Measurements from ENCODE around the gene MEIOB.
"Not testable (repeated sequence)": the region's sequence is repeated elsewhere in the genome, so short reads cannot be mapped to it uniquely, and the experiment has no call there.

MEIOB gene

DNA sequence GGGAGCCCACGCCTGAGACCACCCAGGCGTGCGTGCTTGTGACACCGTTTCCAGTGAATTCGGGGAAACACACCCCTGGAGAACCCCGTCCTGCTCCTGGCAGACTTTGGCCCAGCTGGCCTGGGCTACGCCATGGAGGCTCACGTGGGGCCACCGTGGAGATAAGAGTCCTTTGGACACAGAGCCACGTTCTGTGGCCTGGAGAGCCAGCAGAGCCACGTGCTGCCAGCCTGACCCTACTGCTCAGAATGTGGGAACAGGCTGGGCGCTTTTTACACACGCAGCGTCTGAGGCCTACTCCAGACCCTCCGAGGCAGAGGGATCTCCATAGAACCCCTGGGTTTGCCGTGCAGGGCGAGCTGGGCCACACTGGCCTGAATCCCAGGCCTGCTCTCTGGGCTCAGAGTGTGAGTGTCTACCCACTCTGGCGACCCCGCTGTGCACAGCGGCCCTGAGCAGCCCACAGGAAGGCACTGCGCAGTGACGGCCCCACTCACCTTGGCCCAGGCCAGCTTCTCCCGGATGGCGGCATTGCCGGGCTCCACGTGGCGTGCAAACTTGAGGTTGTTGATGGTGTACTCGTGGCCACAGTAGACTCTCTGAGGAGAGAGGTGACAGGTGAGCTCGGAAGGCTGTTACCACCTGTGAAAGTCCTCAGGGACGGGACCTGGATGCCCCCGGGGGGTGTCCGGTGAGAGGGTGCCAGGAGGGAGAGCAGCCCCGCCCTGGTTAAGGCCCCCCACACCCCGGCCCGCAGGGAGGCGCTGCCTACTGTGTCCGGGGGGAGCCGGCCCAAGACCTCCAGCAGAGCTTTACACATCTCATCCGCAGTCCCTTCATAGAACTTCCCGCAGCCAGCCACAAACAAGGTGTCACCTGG lies 55.3 kb downstream of the MEIOB start:
- no peak overlapping the region for H3K9ac ChIP-seq (ENCODE audit: low read depth in 1 of 2, low read length in 2 of 2)
- H3K36me3 ChIP-seq (ENCODE audit: control insufficient read depth in 2 of 2, insufficient read depth in 2 of 2, low read length in 2 of 2): peaks cover 21 to 38% of the 10 kb centered on the region in 2 donors
- H3K4me1 ChIP-seq (ENCODE audit: control insufficient read depth in 2 of 2, insufficient read depth in 2 of 2, low read length in 2 of 2): no peaks in the 10 kb centered on the region
- no peak overlapping the region for H3K4me3 ChIP-seq (ENCODE audit: low read length in 2 of 2)
- H3K9me3 ChIP-seq (ENCODE audit: control insufficient read depth in 2 of 2, low read length in 2 of 2): no peaks in the 10 kb centered on the region
- no peaks in the 10 kb centered on the region for H3K27me3 ChIP-seq (ENCODE audit: control insufficient read depth in 2 of 2, insufficient read depth in 2 of 2, low read length in 2 of 2)
- no peak overlapping the region for H3K27ac ChIP-seq (ENCODE audit: low read depth in 2 of 2, low read length in 2 of 2)

DNA sequence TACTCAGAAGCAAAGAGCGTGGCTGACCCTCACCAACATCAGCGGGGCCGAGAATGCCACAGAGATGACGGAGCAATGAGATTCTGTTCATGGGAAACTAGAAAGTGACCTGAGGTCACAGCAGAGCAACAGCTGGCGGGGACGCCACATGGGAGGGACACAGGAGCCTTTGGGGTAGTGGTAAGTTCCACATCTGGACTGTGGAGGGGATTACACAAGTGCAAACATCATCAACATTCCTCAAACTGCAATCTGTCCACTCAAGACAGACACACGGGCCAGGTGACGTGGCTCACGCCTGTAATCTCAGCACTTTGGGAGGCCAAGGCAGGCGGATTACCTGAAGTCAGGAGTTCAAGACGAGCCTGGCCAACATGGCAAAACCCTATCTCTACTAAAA lies 56.5 kb downstream of the MEIOB start:
- H3K27ac ChIP-seq (ENCODE audit: low read depth in 2 of 2, low read length in 2 of 2): no peak overlapping the region
- no peaks in the 10 kb centered on the region for H3K4me1 ChIP-seq (ENCODE audit: control insufficient read depth in 2 of 2, insufficient read depth in 2 of 2, low read length in 2 of 2)
- peaks cover 21 to 32% of the 10 kb centered on the region in 2 donors for H3K36me3 ChIP-seq (ENCODE audit: control insufficient read depth in 2 of 2, insufficient read depth in 2 of 2, low read length in 2 of 2)
- no peaks in the 10 kb centered on the region for H3K27me3 ChIP-seq (ENCODE audit: control insufficient read depth in 2 of 2, insufficient read depth in 2 of 2, low read length in 2 of 2)
- H3K9ac ChIP-seq (ENCODE audit: low read depth in 1 of 2, low read length in 2 of 2): no peak overlapping the region
- H3K9me3 ChIP-seq (ENCODE audit: control insufficient read depth in 2 of 2, low read length in 2 of 2): no peaks in the 10 kb centered on the region
- no peak overlapping the region for H3K4me3 ChIP-seq (ENCODE audit: low read length in 2 of 2)

DNA sequence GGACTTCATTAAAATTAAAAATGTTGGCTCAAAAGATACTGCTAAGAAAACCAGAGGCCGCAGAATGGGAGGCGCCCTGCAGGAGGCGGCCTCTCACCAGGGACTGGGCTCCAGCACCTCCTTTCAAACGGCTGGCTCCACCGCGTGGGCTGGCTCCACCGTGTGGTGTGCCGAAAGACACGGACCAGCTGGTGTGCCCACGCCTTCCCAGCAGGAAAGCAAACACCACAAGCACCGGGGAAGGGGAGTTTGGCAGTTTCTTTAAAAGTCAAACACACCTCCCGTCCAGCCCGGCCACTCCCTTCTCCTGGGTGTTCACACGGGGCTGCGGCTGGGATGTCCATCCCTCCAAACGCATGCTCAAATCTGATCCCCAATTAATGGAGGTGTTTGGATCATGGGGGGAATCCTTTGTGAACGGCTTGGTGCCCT lies 59.2 kb downstream of the MEIOB start:
- no peaks in the 10 kb centered on the region for H3K4me1 ChIP-seq (ENCODE audit: control insufficient read depth in 2 of 2, insufficient read depth in 2 of 2, low read length in 2 of 2)
- H3K36me3 ChIP-seq (ENCODE audit: control insufficient read depth in 2 of 2, insufficient read depth in 2 of 2, low read length in 2 of 2): peaks cover 27 to 39% of the 10 kb centered on the region in 2 donors
- peak overlapping the region in 1 of 2 donors; percentile 6 for H3K9ac ChIP-seq (ENCODE audit: low read depth in 1 of 2, low read length in 2 of 2)
- H3K27me3 ChIP-seq (ENCODE audit: control insufficient read depth in 2 of 2, insufficient read depth in 2 of 2, low read length in 2 of 2): no peaks in the 10 kb centered on the region
- H3K27ac ChIP-seq (ENCODE audit: low read depth in 2 of 2, low read length in 2 of 2): no peak overlapping the region
- H3K9me3 ChIP-seq (ENCODE audit: control insufficient read depth in 2 of 2, low read length in 2 of 2): no peaks in the 10 kb centered on the region
- no peak overlapping the region for H3K4me3 ChIP-seq (ENCODE audit: low read length in 2 of 2)

DNA sequence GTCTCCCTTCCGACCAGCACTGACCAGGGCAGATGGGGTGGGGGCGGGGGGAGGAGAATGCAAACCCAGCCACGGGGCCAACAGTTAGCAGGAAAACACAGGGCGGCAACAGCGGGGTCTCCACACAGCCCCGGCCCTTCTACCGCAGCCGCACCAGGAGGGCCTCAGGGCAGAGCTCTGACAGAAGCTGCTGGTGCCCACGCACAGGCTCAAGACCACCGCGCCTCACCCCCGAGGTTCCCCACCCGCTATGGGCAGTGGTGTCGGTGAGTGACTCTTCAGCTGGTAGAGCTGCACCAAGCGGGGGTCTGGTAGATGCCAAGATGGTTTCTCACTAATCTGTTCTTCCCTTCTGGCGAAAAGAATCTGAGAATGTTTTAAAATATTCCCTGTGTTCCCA lies 61.4 kb downstream of the MEIOB start:
- Histone ChIP-seq H3K4me1 (ENCODE audit: control insufficient read depth in 2 of 2, insufficient read depth in 2 of 2, low read length in 2 of 2) (no peaks in the 10 kb centered on the region), H3K27me3 (ENCODE audit: control insufficient read depth in 2 of 2, insufficient read depth in 2 of 2, low read length in 2 of 2) (no peaks in the 10 kb centered on the region), H3K9ac (ENCODE audit: low read depth in 1 of 2, low read length in 2 of 2) (no peak overlapping the region), H3K36me3 (ENCODE audit: control insufficient read depth in 2 of 2, insufficient read depth in 2 of 2, low read length in 2 of 2) (peaks cover 17 to 29% of the 10 kb centered on the region in 2 donors), H3K9me3 (ENCODE audit: control insufficient read depth in 2 of 2, low read length in 2 of 2) (no peaks in the 10 kb centered on the region), H3K27ac (ENCODE audit: low read depth in 2 of 2, low read length in 2 of 2) (no peak overlapping the region), H3K4me3 (ENCODE audit: low read length in 2 of 2) (no peak overlapping the region)

DNA sequence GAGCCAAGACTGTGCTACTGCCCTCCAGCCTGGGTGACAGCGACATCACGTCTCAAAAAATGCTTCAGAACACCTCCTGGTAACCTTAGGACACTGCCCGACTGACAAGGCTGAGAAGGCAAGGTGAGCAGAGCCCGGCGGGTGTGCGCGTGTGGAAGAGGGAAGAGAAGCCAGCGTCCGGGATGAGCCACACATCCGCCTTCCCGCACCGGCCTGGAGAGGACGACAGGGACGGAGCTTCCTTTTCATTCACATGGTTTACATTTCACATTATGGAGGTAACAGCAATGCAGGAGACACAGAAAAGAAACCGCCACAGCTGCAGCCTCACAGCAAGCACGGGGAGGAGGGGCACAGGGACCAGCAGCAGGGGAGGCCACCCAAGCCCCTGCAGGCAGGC lies 61.9 kb downstream of the MEIOB start:
- H3K4me1 ChIP-seq (ENCODE audit: control insufficient read depth in 2 of 2, insufficient read depth in 2 of 2, low read length in 2 of 2): no peaks in the 10 kb centered on the region
- no peak overlapping the region for H3K27ac ChIP-seq (ENCODE audit: low read depth in 2 of 2, low read length in 2 of 2)
- no peak overlapping the region for H3K4me3 ChIP-seq (ENCODE audit: low read length in 2 of 2)
- H3K36me3 ChIP-seq (ENCODE audit: control insufficient read depth in 2 of 2, insufficient read depth in 2 of 2, low read length in 2 of 2): peaks cover 14 to 25% of the 10 kb centered on the region in 2 donors
- H3K27me3 ChIP-seq (ENCODE audit: control insufficient read depth in 2 of 2, insufficient read depth in 2 of 2, low read length in 2 of 2): no peaks in the 10 kb centered on the region
- H3K9ac ChIP-seq (ENCODE audit: low read depth in 1 of 2, low read length in 2 of 2): no peak overlapping the region
- H3K9me3 ChIP-seq (ENCODE audit: control insufficient read depth in 2 of 2, low read length in 2 of 2): no peaks in the 10 kb centered on the region

DNA sequence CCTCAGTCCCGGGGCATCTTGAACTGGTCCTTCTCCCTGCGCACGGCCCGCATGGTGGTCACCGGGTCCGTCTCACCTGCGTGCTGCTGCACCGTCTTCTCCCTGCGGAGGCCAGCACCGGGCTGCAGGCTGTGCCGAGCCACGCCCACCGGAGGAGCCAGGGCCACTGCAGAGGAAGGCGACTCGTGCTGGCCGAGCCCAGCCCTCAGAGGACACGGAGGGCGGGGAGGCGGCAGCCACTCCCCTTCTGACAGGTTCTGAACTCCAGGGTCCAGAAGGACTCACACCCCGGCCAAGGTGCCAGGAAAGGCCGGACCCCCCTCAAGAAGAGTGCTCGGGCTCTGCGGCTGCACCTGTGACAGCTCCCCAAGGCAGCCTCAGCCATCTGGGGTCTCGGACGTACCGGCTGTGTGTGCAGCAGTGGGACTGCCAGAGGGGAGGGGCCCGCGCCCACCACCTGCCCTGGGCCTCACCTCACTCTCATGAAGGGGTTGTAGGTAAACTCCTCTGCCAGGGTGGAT lies 62.6 kb downstream of the MEIOB start:
- Histone ChIP-seq H3K27me3 (ENCODE audit: control insufficient read depth in 2 of 2, insufficient read depth in 2 of 2, low read length in 2 of 2) (no peaks in the 10 kb centered on the region), H3K4me1 (ENCODE audit: control insufficient read depth in 2 of 2, insufficient read depth in 2 of 2, low read length in 2 of 2) (no peaks in the 10 kb centered on the region), H3K36me3 (ENCODE audit: control insufficient read depth in 2 of 2, insufficient read depth in 2 of 2, low read length in 2 of 2) (peaks cover 14 to 25% of the 10 kb centered on the region in 2 donors), H3K9me3 (ENCODE audit: control insufficient read depth in 2 of 2, low read length in 2 of 2) (no peaks in the 10 kb centered on the region), H3K4me3 (ENCODE audit: low read length in 2 of 2) (no peak overlapping the region), H3K27ac (ENCODE audit: low read depth in 2 of 2, low read length in 2 of 2) (no peak overlapping the region), H3K9ac (ENCODE audit: low read depth in 1 of 2, low read length in 2 of 2) (no peak overlapping the region)

DNA sequence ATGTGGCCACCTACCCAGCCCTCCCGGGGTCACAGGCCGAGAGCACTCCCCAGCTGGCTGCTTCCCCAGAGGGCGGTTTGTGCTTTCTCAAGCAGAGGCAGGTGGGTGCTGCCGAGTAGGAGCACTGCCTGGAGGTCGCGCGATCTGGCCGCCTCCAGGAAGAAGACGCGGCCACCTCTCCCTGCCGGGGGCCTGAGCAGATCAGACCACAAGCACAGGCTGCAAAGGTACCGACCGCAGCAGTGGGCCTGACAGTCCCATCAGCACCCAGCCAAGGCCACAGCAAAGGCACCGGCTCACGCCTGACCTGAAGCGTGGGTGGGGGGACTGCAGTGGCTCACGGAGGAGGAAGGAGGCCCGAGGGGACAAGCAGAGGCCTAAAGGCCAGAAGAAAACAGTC lies 63.3 kb downstream of the MEIOB start:
- no peaks in the 10 kb centered on the region for H3K9me3 ChIP-seq (ENCODE audit: control insufficient read depth in 2 of 2, low read length in 2 of 2)
- H3K9ac ChIP-seq (ENCODE audit: low read depth in 1 of 2, low read length in 2 of 2): no peak overlapping the region
- H3K4me1 ChIP-seq (ENCODE audit: control insufficient read depth in 2 of 2, insufficient read depth in 2 of 2, low read length in 2 of 2): no peaks in the 10 kb centered on the region
- no peaks in the 10 kb centered on the region for H3K27me3 ChIP-seq (ENCODE audit: control insufficient read depth in 2 of 2, insufficient read depth in 2 of 2, low read length in 2 of 2)
- peaks cover 14 to 23% of the 10 kb centered on the region in 2 donors for H3K36me3 ChIP-seq (ENCODE audit: control insufficient read depth in 2 of 2, insufficient read depth in 2 of 2, low read length in 2 of 2)
- no peak overlapping the region for H3K4me3 ChIP-seq (ENCODE audit: low read length in 2 of 2)
- no peak overlapping the region for H3K27ac ChIP-seq (ENCODE audit: low read depth in 2 of 2, low read length in 2 of 2)

DNA sequence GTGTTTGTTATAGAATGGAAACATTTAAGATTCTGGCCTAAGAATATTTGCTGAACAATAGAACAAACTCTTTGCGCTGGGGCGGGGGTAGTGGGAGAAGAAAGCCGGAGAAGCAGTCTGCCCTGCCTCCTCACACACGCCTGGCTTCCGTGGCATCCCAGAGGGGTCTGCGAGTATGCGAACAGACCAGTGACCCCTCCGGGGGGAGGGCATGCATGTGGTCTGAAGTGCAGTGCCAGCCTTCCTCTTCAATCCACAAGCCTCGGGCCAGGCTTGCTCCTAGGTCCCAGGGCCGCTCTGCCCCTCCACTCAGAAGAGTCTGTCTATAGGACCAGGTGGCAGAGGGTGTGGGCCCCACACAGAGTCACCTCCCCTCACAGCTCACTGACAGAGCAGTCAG lies 64.3 kb downstream of the MEIOB start:
- Histone ChIP-seq H3K27me3 (ENCODE audit: control insufficient read depth in 2 of 2, insufficient read depth in 2 of 2, low read length in 2 of 2) (no peaks in the 10 kb centered on the region), H3K36me3 (ENCODE audit: control insufficient read depth in 2 of 2, insufficient read depth in 2 of 2, low read length in 2 of 2) (peaks cover 14 to 23% of the 10 kb centered on the region in 2 donors), H3K4me3 (ENCODE audit: low read length in 2 of 2) (no peak overlapping the region), H3K27ac (ENCODE audit: low read depth in 2 of 2, low read length in 2 of 2) (no peak overlapping the region), H3K9me3 (ENCODE audit: control insufficient read depth in 2 of 2, low read length in 2 of 2) (no peaks in the 10 kb centered on the region), H3K4me1 (ENCODE audit: control insufficient read depth in 2 of 2, insufficient read depth in 2 of 2, low read length in 2 of 2) (no peaks in the 10 kb centered on the region), H3K9ac (ENCODE audit: low read depth in 1 of 2, low read length in 2 of 2) (no peak overlapping the region)

DNA sequence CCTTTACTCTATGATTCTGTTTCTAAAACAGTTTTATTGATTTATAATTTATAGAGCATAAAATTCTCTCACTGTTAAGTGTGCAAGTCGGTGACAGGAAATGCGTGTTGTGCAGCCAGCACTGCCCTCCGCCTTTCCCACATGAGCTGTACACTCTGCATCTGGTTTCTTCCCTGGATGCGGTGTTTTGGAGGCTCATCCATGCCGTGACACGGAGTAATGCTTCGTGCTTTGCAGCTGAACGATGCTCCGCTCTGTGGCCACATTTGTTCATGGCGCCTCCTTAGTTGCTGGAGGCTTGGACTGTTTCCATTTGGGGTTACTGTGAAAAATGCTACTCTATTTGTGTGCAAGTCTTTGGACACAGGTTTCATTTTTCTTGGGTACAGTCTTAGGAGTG lies 71.3 kb downstream of the MEIOB start:
- Histone ChIP-seq H3K36me3 (ENCODE audit: control insufficient read depth in 2 of 2, insufficient read depth in 2 of 2, low read length in 2 of 2) (no peaks in the 10 kb centered on the region), H3K4me1 (ENCODE audit: control insufficient read depth in 2 of 2, insufficient read depth in 2 of 2, low read length in 2 of 2) (no peaks in the 10 kb centered on the region), H3K9ac (ENCODE audit: low read depth in 1 of 2, low read length in 2 of 2) (no peak overlapping the region), H3K27me3 (ENCODE audit: control insufficient read depth in 2 of 2, insufficient read depth in 2 of 2, low read length in 2 of 2) (no peaks in the 10 kb centered on the region), H3K4me3 (ENCODE audit: low read length in 2 of 2) (no peak overlapping the region), H3K27ac (ENCODE audit: low read depth in 2 of 2, low read length in 2 of 2) (no peak overlapping the region), H3K9me3 (ENCODE audit: control insufficient read depth in 2 of 2, low read length in 2 of 2) (no peaks in the 10 kb centered on the region)

DNA sequence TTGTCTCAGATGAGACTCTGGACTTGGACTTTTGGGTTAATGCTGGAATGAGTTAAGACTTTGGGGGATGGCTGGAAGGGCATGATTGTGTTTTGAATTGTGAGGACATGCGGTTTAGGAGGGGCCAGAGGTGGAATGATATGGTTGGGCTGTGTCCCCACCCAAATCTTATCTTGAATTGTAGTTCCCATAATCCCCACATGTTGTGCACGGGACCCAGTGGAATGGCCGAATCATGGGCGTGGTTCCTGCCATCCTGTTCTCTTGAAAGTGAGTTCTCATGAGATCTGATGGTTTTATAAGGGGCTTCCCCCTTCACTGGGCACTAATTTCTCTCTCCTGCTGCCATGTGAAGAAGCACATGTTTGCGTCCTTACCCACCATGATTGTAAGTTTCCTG lies 72.7 kb downstream of the MEIOB start:
- not testable (repeated sequence) for H3K36me3 ChIP-seq (ENCODE audit: control insufficient read depth in 2 of 2, insufficient read depth in 2 of 2, low read length in 2 of 2); H3K9me3 ChIP-seq (ENCODE audit: control insufficient read depth in 2 of 2, low read length in 2 of 2); H3K4me3 ChIP-seq (ENCODE audit: low read length in 2 of 2); H3K4me1 ChIP-seq (ENCODE audit: control insufficient read depth in 2 of 2, insufficient read depth in 2 of 2, low read length in 2 of 2); H3K27me3 ChIP-seq (ENCODE audit: control insufficient read depth in 2 of 2, insufficient read depth in 2 of 2, low read length in 2 of 2); H3K27ac ChIP-seq (ENCODE audit: low read depth in 2 of 2, low read length in 2 of 2); H3K9ac ChIP-seq (ENCODE audit: low read depth in 1 of 2, low read length in 2 of 2)

Data from mucosa of rectum (tissue), 2 donors.